Astrocyte of the cerebellum (primary cell): Measurements from ENCODE around the gene UROC1.

Experiments
- DNase-seq: peaks from one replicate; pipeline ENCODE4 v3.0.0-alpha.2; 2011; ENCODE audit warnings: low read depth
- H3K4me3 ChIP-seq: 2 replicates; pipeline ENCODE4 v1.5.1; 2011; ENCODE audit warnings: mild to moderate bottlenecking, low read depth, low read length, moderate library complexity
- in situ Hi-C: cut with HindIII; loops from 2 replicates; pipeline ENCODE4 v1.10.0; 2017; ENCODE audit warnings: low sequenced_read_pairs
- TF ChIP-seq, protein P1 (sequence below): IDR thresholded peaks from 2 replicates; pipeline ENCODE4 v1.5.1; 2012; ENCODE audit warnings: low read length, low read depth, moderate library complexity, mild to moderate bottlenecking; ENCODE audit errors: missing control alignments

Gene UROC1

DNA sequence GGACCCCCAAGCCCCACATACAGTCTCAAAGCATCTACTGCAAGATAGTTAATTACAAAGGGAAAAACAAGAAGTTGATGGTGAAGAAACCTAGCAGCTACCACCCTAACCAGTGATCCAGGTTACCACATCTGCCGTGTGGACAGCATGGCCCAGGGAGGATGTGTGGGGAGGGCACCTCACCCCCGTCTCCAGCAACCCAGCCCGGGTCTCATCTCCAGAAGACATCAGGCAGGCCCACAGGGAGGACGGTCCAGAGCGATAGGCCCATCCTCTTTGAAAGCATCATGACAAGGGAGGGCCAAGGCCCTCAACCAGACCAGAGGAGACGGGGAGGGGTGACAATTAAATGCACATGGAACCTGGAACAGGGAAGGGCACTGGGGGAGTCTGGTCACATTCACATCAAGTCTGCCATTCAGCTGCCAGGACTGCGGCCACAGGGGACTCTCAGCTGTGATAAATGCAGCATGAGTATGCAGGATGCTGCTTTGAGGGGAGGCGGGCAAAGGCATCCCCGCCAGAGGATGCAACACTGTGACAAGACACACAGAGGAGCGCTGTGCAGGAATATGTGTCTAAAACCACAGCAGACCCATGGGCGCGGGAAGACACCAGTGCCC lies 60.7 kb downstream of the UROC1 start:
- no peak for DNase-seq
- TF ChIP-seq, protein P1, sequence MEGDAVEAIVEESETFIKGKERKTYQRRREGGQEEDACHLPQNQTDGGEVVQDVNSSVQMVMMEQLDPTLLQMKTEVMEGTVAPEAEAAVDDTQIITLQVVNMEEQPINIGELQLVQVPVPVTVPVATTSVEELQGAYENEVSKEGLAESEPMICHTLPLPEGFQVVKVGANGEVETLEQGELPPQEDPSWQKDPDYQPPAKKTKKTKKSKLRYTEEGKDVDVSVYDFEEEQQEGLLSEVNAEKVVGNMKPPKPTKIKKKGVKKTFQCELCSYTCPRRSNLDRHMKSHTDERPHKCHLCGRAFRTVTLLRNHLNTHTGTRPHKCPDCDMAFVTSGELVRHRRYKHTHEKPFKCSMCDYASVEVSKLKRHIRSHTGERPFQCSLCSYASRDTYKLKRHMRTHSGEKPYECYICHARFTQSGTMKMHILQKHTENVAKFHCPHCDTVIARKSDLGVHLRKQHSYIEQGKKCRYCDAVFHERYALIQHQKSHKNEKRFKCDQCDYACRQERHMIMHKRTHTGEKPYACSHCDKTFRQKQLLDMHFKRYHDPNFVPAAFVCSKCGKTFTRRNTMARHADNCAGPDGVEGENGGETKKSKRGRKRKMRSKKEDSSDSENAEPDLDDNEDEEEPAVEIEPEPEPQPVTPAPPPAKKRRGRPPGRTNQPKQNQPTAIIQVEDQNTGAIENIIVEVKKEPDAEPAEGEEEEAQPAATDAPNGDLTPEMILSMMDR, result no peak
- no peak overlapping the region for H3K4me3 ChIP-seq
- in situ Hi-C loops, result no loop called here

DNA sequence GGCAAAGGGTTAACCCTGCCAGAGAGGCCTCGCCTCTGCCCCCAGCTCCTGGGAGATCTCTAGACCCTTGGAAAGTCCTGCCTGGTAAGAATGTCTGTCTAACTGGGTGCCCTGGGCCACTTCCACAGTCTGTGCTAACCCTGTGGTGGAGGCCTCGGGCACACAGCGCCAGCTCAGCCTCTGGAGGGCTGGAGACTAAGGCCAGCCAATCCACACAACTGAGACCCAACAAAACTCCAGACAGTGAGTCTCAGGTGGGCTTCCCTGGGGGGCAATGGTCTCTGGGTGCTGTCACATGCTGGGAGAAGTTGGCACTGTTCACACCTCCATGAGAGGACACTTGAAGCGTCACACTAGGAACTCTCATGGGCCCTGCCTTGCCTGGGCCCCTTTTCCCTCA lies 61.4 kb downstream of the UROC1 start:
- in situ Hi-C loops, result no loop called here
- no peak for DNase-seq
- TF ChIP-seq, protein P1, result no peak
- no peak overlapping the region for H3K4me3 ChIP-seq

DNA sequence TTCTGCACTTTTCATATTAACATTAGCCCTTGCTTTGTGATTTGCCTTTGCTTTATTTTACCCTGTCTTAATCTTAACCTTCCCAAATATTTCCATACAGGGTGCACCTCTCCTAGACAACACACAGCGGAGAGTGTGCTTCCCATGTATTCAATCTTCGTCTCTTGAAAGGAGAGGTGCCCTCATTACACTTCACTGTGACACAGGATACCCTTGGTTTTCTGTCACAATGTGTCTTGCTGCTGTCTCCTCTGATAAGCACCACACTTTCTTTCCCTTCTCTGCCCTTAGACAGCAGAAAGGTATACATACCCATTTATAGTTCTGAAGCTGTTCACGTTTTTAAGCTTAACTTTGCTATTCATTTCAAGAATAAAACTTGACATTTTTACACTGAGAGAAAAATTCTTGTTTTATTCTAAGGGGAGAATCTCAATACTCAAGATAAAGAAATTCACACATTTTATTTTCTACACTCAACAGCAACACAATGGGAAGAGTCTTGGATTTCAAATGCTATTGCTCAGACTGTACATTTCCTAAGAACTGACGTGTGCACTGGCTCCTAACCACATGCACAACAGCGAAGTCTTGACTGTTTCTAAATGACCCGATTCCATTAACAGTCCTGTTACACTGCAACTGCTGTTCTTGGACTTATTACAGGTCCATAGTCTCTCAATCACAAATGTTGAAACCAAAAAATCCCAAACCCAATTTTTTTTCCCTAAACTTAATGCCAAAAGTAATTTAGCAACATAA lies 63.0 kb downstream of the UROC1 start:
- in situ Hi-C loops, result no loop called here
- no peak overlapping the region for H3K4me3 ChIP-seq
- TF ChIP-seq, protein P1, result no peak
- no peak for DNase-seq

DNA sequence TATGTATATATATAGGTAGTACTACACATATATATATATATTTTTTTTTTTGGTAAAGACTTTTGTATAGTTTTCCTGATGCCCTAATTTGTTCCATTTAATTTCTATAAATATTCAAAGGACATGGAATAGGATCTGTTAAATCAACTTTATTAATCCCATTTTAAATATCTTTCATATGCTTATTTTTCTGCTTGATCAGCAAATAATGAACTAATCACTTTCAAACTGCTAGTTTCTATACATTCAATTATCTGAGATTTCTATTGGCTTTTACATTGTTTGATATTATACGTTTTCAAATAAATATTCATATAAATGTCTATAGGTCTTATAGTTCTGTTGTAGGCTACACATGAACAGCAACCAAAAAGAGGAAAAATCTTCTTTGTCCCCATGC lies 63.5 kb downstream of the UROC1 start:
- in situ Hi-C loops, result no loop called here
- TF ChIP-seq, protein P1, result no peak
- DNase-seq, result no peak
- H3K4me3 ChIP-seq, result no peak overlapping the region

DNA sequence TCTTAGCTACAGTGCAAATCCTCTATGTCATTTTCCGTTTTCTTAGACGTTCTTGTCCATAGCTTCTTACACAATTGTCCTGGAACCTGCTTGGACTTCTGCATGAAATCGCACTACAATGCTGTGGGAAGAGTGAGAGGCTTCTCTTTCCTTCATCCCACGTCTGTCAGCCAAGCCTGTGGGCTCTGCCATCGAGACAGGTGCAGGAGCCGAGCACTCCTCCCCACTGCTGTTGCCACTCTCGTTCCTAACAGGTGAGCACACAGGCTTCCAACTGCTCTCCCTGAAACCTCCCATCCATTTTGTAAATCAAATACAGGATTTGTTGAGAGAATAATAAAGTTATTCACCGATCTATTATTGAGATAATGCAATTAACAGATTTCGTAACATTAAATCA lies 65.4 kb downstream of the UROC1 start:
- TF ChIP-seq, protein P1, result no peak
- no peak overlapping the region for H3K4me3 ChIP-seq
- in situ Hi-C loops, result no loop called here
- no peak for DNase-seq

DNA sequence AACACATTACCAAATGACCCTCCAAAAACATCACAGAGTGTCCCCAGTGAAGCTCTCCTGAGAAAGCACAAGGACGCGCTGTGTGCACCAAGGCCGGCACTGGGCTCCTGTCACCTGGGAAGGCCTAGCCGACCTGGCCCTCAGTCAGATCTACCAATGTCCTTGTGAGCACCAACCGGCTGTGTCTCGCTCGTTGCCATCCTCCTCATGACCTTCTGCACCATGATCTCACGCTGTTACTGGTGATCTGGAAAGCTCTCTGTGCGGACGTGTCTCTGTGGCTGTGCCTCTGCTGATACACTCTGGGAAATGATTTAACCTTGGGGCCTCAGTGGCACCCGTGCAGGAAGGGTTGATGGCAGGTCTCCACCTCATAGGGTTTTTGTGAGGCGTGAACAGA lies 66.1 kb downstream of the UROC1 start:
- in situ Hi-C loops, result no loop called here
- H3K4me3 ChIP-seq, result no peak overlapping the region
- DNase-seq, result no peak
- TF ChIP-seq, protein P1, result no peak
